ENCODE measurements around the gene POLE2. TPM values are rescaled to one million over a fixed set of nuclear protein-coding genes. Genes with fewer than 3 reads are reported as not detected.

The POLE2 gene
- total RNA-seq, 1 experiment from 2014 or later = 24.5 TPM

- DNase-seq (ENCODE audit: low read depth, low spot score) (no peak), ATAC-seq (no peak; the same call in 1 of the 2 replicates)
- POLR2A ChIA-PET = interaction anchor here (0.6 to 1.6 kb wide), 4 partner anchors 8 to 22 kb away, joined by 3 to 12 read pairs (median 6); partner anchors contain the start of genes MGAT2, RPL36AL and RPS29
- intact Hi-C loops (cut with micrococcal nuclease) = no loop called here
- RAD21 ChIA-PET (ENCODE audit: low non-redundant PET in 1 of 2, low total read pairs in 2 of 2, uncharacterized antibody in 2 of 2, unreplicated experiment in 2 of 2) = no interaction called here
- Histone ChIP-seq H3K4me3 (replicated peaks in 1 of 2; ENCODE audit: low read depth in 1 of 2, low read length in 2 of 2) (peak overlapping the region; percentile 94 to 99), H3K9me2 (ENCODE audit: insufficient read depth) (no peaks in the 10 kb centered on the region), H3K4me1 (ENCODE audit: control insufficient read depth in 1 of 2, insufficient read depth in 2 of 2, low read length in 2 of 2) (peaks cover 26 to 47% of the 10 kb centered on the region in 2 experiments), H3K9ac (ENCODE audit: low read length) (peak overlapping the region; percentile 100), H3K27ac (ENCODE audit: low read depth, low read length) (peak overlapping the region; percentile 99), H4K20me1 (ENCODE audit: insufficient read depth) (no peaks in the 10 kb centered on the region), H3K27me3 (ENCODE audit: insufficient read depth, low read length) (no peaks in the 10 kb centered on the region), H3K79me2 (ENCODE audit: insufficient read depth, low read length) (peaks cover 53% of the 10 kb centered on the region), H3K36me3 (ENCODE audit: control insufficient read depth in 1 of 2, insufficient read depth in 2 of 2, low read length in 2 of 2) (peaks cover 0 to 2% of the 10 kb centered on the region in 2 experiments; a peak in 1 of 4 replicates), H3K9me3 (ENCODE audit: control insufficient read depth in 1 of 2, insufficient read depth in 1 of 2, low read depth in 1 of 2, low read length in 2 of 2) (no peaks in the 10 kb centered on the region), H2AFZ (ENCODE audit: low read depth, low read length, poor library complexity, severe bottlenecking) (no peak overlapping the region), H3K4me2 (ENCODE audit: low read length) (peak overlapping the region; percentile 95)
- CTCF ChIA-PET = interaction anchor here (2.2 kb wide), 1 partner anchor 12 kb away, joined by 9 read pairs; the partner anchor contains the start of gene RPS29
- TF ChIP-seq SP1 (IDR thresholded peaks at IDR 0.05; ENCODE audit: low read depth) = no peak
- TF ChIP-seq ZFX (IDR thresholded peaks at IDR 0.05) = 0 out of 2 replicates have a peak, but pooled peaks have one; percentile 54
- TF ChIP-seq CBX3 (IDR thresholded peaks at IDR 0.05; ENCODE audit: low read depth) = no peak
- no TSS peak for BruUV-seq (replicated peaks)
Measured at GRCh38 chr14:49598189-49598484, 89.9 kb downstream of the POLE2 start.

- H3K79me2 ChIP-seq (ENCODE audit: insufficient read depth, low read length) = peaks cover 25% of the 10 kb centered on the region
- no peak overlapping the region for H3K9ac ChIP-seq (ENCODE audit: low read length)
- H3K27ac ChIP-seq (ENCODE audit: low read depth, low read length) = no peak overlapping the region
- H3K36me3 ChIP-seq (ENCODE audit: control insufficient read depth in 1 of 2, insufficient read depth in 2 of 2, low read length in 2 of 2) = no peaks in the 10 kb centered on the region
- no TSS peak for BruUV-seq (replicated peaks)
- H3K4me2 ChIP-seq (ENCODE audit: low read length) = peak overlapping the region; percentile 49
- peaks cover 14 to 29% of the 10 kb centered on the region in 2 experiments for H3K4me1 ChIP-seq (ENCODE audit: control insufficient read depth in 1 of 2, insufficient read depth in 2 of 2, low read length in 2 of 2)
- DNase-seq (ENCODE audit: low read depth, low spot score) (no peak), ATAC-seq (no peak)
- H4K20me1 ChIP-seq (ENCODE audit: insufficient read depth) = no peaks in the 10 kb centered on the region
- no peaks in the 10 kb centered on the region for H3K27me3 ChIP-seq (ENCODE audit: insufficient read depth, low read length)
- ChIA-PET POLR2A (interaction anchor here (1.1 to 2.5 kb wide), 3 partner anchors 8 to 26 kb away, joined by 6 to 15 read pairs (median 6); partner anchors contain the start of genes RPL36AL and RPS29), RAD21 (ENCODE audit: low non-redundant PET in 1 of 2, low total read pairs in 2 of 2, uncharacterized antibody in 2 of 2, unreplicated experiment in 2 of 2) (no interaction called here), CTCF (interaction anchor here (1.3 to 2.7 kb wide), 2 partner anchors 8 to 40 kb away, joined by 3 to 16 read pairs; partner anchors contain the start of genes DNAAF2 and RPS29)
- no peaks in the 10 kb centered on the region for H3K9me2 ChIP-seq (ENCODE audit: insufficient read depth)
- H3K9me3 ChIP-seq (ENCODE audit: control insufficient read depth in 1 of 2, insufficient read depth in 1 of 2, low read depth in 1 of 2, low read length in 2 of 2) = no peaks in the 10 kb centered on the region
- H2AFZ ChIP-seq (ENCODE audit: low read depth, low read length, poor library complexity, severe bottlenecking) = no peak overlapping the region
- no peak overlapping the region for H3K4me3 ChIP-seq (replicated peaks in 1 of 2; ENCODE audit: low read depth in 1 of 2, low read length in 2 of 2)
- intact Hi-C loops (cut with micrococcal nuclease) = no loop called here
- TF ChIP-seq FOSL1 (IDR thresholded peaks at IDR 0.05; ENCODE audit: low read depth) (no peak), ATF3 (IDR thresholded peaks at IDR 0.05) (no peak), ZBTB33 (IDR thresholded peaks at IDR 0.05; ENCODE audit: extremely low read depth, insufficient replicate concordance, low read length) (no peak), ZFX (IDR thresholded peaks at IDR 0.05) (no peak), EZH2phosphoT487 (IDR thresholded peaks at IDR 0.05; ENCODE audit: borderline replicate concordance) (no peak), CTCF (IDR thresholded peaks at IDR 0.05 in 2 of 3, conservative IDR thresholded peaks at IDR 0.05 in 1 of 3; ENCODE audit: borderline replicate concordance in 1 of 3, insufficient read depth in 1 of 3, low read depth in 2 of 3, low read length in 2 of 3) (no peak), CEBPB (IDR thresholded peaks at IDR 0.05; ENCODE audit: low read depth) (no peak), TCF7L2 (IDR thresholded peaks at IDR 0.05; ENCODE audit: borderline replicate concordance, extremely low read depth, insufficient read depth, insufficient read length) (no peak), YY1 (IDR thresholded peaks at IDR 0.05; ENCODE audit: extremely low read depth, insufficient replicate concordance, low read depth, low read length) (no peak), POLR2A (IDR thresholded peaks at IDR 0.05; ENCODE audit: borderline replicate concordance, extremely low read depth, insufficient read depth, insufficient read length) (no peak), SIN3A (IDR thresholded peaks at IDR 0.05; ENCODE audit: low read depth) (no peak), ZNF274 (IDR thresholded peaks at IDR 0.05; ENCODE audit: low read depth, low read length) (no peak)
Measured at GRCh38 chr14:49594347-49595091, 93.5 kb downstream of the POLE2 start.
